Stimulated activated CD4-positive, alpha-beta T cell treated with anti-CD3 and anti-CD28 coated beads, Interleukin-15, amount 100 ng/mL, for 1 hour (primary cell): ENCODE data around the gene CGRRF1.

Source experiments
- DNase-seq, 2 donors: peaks; one replicate each; pipeline ENCODE4 v3.0.0-alpha.2; 2020; ENCODE audit warnings: low read depth in 1 of 2, low spot score in 1 of 2

CGRRF1 gene

GRCh38 chr14:54489318-54489683, 20.4 kb upstream of the CGRRF1 start:
- DNase-seq: no peak

- no peak for DNase-seq
Observed at GRCh38 chr14:54489731-54490444, 19.8 kb upstream of the CGRRF1 start.

DNA sequence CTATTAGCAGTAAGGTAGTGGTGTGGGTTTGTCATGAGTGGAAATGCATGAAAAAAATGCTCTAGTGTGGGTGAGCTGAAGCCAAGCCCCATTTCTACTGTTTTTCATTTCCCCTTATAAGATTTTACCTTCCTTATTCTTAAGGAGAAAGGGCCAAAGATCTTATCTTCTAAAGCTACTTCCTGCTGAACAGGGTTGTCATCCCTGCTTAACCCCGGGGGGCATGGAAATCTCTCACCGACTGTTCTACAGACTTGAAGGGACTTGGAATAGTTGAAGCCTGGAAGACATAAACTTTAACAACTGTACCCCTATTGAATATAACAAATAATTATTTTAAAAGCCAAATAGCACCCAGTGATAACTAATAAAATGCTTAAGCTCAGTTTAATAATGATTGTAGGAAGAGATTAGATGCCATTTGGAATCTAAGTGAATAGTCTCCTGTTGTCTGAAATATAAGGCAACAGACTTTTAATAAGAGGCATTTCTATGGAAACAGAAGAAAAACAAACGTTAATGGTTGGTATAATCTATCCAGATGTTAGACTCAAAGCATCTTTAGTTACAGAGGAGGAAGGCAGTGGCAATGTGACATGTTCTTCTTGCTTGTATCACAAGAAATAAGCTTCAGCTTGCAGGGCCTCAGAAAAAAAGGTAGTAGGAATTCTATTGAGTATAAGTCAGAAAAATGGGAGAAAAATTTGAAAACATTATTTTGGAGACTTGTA, 19.1 kb upstream of the CGRRF1 start:
- no peak for DNase-seq

GRCh38 chr14:54493293-54493692, 16.4 kb upstream of the CGRRF1 start:
- DNase-seq: no peak

- DNase-seq: no peak
Observed at GRCh38 chr14:54497224-54497623, 12.5 kb upstream of the CGRRF1 start.

GRCh38 chr14:54498095-54498531, 11.6 kb upstream of the CGRRF1 start:
- DNase-seq: no peak

DNA sequence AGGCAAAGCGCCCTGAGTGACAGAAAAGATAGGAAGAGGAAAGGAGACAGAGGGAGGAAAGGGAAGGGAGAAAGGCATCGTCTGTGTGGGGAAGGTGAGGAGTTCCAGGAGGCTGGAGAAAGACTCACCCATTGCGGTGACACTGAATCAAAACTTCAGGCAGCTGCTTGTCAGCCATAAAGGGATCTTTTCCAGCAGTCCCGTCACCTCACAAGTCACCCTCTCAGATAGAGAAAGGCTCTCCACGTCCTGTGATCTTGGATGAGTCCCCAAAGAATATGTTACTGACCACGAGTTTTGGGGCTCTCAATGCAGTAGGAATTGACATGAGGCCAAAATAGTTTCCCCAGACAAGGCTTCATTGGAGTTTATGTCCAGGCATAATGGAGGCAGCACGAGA, 11.1 kb upstream of the CGRRF1 start:
- DNase-seq: no peak

GRCh38 chr14:54500744-54501143, 9.0 kb upstream of the CGRRF1 start:
- DNase-seq: no peak

DNA sequence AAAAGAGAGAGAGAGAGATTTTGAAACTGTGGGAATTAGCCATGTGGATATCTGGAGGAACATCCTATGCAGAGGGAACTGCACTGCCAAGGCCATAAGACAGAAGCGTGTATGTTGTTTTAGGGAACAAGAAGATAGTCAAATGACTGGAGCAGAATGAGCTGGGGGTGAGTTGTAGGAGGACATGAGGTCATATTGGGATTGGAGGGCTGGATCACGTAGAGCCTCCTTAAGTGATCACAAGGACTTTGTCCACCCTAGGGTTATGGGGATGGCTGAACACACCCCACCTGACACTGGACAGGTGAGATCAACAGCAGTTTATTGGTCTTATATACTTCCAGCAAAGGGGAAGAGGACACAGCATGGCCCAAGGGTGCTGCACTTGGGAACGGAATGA, 8.2 kb upstream of the CGRRF1 start:
- DNase-seq: no peak

DNA sequence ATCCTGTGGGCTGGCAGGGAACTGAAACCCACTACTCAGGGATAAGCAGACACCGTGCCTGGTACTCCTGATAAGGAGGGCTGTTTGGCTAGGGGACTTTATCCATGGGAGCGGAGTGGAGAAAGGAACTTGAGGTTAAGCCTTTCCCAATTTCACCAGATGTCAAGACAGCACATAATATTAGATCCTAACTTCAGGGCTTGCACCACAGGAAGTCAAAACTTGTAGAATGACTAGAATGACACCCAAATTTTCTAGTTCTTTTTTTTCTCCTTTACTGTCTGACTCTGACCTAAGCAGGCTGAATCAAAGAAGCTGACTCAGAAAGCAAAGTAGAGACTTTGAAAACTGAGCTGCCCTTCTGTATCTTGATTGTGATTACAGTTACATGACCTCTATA, 7.1 kb upstream of the CGRRF1 start:
- DNase-seq: no peak

GRCh38 chr14:54503486-54503885, 6.2 kb upstream of the CGRRF1 start:
- no peak for DNase-seq

- no peak for DNase-seq
Observed at GRCh38 chr14:54512393-54512792, 2.7 kb downstream of the CGRRF1 start.

DNA sequence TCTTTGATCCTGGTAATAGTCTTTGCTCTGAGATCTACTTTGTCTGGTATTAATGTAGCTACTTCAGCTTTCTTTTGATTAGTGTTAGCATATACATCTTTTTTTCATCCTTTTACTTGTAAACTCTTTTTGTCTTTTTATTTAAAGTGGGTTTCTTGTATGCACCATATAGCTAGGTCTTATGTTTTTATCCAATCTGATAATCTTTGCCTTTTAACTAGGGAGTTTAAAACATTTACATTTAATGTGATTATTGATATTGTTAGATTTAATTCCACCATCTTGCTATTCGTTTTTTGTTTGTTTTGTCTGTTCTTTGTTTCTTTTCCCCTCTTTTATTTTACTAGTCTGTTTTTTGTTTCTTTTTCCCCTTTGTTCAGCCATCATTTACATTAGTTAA, 6.0 kb downstream of the CGRRF1 start:
- DNase-seq: no peak

- DNase-seq: no peak
Observed at GRCh38 chr14:54516709-54517108, 7.0 kb downstream of the CGRRF1 start.

DNA sequence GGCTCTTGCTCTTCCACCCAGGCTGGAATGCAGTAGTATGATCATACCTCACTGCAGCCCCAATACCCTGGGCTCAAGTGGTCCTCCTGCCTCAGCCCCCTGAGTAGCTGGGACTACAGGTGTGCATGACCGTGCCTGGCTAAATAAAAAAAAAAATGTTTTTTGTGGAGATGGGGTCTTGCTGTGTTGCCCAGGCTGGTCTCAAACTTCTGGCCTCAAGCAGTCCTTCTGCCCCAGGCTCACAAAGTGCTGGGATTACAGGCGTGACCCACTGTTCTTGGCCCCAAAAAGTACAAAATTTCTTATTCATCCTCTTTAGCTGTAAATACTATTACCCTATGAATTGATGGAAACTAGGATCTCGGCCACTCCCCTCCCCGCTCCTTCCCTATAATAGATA, 14.7 kb downstream of the CGRRF1 start:
- DNase-seq: no peak

DNA sequence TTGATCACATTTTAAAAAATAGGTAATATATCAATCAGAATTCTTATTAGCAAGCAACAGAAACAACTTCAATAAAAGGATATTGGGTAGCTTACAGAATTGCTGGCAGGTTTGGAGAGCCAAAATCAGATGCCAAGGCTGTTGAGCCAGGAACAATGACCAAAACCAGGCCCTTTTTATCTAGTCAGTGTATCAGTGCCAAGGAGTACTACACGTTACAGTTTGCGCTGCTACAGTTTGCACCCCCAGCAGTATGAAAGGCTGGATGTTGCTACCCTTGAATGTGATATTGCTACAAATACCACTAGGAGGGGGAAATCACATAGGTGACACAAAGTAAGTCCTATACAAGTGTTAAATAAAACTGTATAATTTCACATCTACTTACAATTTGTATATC, 19.3 kb downstream of the CGRRF1 start:
- no peak for DNase-seq

DNA sequence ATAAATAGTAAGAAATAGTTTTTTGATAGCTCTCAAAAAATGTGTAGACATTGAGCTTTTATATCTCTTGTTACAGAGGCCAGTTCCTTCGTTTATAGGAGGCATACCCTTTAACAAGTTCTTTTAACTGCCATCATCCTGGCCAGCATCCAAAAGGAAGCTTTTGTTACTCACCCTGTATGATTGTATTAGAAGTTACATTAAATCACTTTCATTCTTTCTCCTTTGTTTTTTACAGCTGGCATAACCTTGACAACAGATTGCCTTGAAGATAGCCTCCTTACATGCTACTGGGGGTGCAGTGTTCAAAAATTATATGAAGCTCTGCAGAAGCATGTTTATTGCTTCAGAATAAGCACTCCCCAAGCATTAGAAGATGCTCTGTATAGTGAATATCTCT, 20.1 kb downstream of the CGRRF1 start:
- no peak for DNase-seq

- no peak for DNase-seq
Observed at GRCh38 chr14:54532111-54533012, 22.7 kb downstream of the CGRRF1 start.

DNA sequence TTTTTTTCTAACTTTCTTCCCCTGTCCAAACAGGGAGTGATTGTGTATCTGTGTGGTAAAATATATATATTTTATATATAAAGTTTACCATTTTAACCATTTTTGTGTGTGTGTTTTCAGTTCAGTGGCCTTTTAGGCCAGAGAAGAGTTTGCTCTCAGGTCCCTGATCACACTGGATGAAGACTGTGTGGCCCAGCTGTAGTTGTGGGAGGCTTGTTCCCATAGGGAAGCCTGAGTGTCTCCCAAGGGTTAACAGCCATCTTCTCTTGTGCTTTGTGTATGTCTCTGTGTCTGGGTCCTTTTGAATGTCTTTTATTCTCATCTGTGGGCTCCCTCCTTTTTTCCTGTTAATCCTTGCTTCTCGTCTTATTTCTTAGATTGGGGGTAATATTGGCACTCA, 23.4 kb downstream of the CGRRF1 start:
- DNase-seq: no peak

- no peak for DNase-seq
Observed at GRCh38 chr14:54535126-54535525, 25.4 kb downstream of the CGRRF1 start.

DNA sequence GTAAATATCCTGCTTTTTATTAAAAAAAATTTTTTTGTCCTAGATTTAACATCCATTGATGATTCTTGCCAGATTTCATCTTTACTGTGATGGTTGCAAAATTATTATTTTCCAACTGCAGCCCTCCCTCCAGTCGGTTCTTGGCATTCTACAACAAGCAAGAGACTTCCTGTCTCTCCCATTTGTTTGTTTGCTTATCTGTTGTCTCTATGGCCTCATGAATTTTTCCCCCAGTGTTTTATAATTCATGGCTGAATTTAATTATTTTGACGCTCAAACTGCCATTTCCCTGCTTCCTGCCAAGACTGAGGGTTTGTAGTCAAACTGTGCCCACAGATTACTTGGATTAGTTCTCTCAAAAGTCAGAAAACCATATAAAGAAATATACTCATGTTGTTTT, 25.9 kb downstream of the CGRRF1 start:
- DNase-seq: no peak

- no peak for DNase-seq
Observed at GRCh38 chr14:54537651-54538050, 27.9 kb downstream of the CGRRF1 start.
